Fibroblast of mammary gland (primary cell): ENCODE results near the gene OTP.
"Not testable (repeated sequence)": the region's sequence is repeated elsewhere in the genome, so short reads cannot be mapped to it uniquely, and the experiment has no call there.

Source experiments
- DNase-seq: peaks from one replicate; pipeline ENCODE4 v3.0.0-alpha.2; 2010; ENCODE audit warnings: low read depth
- H3K4me3 ChIP-seq: 2 replicates; pipeline ENCODE4 v1.5.1; 2011; ENCODE audit warnings: low read depth, mild to moderate bottlenecking, low read length, moderate library complexity; ENCODE audit not compliant: control insufficient read depth
- TF ChIP-seq, protein P1 (sequence below): conservative IDR thresholded peaks from 2 replicates; pipeline ENCODE4 v1.5.1; 2011; ENCODE audit warnings: low read depth, low read length, inconsistent platforms; ENCODE audit not compliant: control insufficient read depth, insufficient read depth

Gene OTP

DNA sequence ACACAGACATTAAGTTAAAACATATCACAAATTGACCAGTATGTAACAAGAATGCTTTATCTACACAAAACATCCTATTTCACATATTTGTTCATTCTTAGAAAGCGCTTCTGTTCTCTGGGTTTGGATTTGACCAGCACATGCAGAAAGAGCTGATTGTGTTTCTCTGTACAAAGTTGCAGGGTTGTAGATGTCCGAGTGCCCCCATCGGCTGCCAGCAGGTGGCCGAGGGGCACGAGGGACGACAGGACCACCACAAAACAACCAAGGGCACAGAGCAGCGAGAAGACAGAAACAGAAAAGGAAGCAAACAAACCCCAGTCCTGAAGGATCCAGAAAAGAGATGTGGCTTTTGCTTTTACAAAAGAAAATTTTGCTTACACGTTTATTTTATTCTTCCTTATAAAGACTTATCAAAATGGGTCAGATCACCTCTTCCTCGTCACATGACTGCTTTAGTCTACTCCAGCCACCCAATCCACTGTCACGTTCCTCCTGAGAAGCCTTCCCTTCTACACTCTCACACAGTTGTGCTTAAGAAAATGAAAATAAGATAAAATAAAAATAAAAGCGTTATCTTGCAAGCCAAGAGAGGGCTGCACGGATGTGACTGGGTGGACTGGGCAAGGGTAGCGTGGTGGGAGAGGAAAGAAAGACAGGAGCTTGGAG lies 9.5 kb downstream of the OTP start:
- no peak for DNase-seq
- TF ChIP-seq, protein P1, sequence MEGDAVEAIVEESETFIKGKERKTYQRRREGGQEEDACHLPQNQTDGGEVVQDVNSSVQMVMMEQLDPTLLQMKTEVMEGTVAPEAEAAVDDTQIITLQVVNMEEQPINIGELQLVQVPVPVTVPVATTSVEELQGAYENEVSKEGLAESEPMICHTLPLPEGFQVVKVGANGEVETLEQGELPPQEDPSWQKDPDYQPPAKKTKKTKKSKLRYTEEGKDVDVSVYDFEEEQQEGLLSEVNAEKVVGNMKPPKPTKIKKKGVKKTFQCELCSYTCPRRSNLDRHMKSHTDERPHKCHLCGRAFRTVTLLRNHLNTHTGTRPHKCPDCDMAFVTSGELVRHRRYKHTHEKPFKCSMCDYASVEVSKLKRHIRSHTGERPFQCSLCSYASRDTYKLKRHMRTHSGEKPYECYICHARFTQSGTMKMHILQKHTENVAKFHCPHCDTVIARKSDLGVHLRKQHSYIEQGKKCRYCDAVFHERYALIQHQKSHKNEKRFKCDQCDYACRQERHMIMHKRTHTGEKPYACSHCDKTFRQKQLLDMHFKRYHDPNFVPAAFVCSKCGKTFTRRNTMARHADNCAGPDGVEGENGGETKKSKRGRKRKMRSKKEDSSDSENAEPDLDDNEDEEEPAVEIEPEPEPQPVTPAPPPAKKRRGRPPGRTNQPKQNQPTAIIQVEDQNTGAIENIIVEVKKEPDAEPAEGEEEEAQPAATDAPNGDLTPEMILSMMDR: no peak
- H3K4me3 ChIP-seq: no peak overlapping the region

GRCh38 chr5:77627869-77628674 lies 10.4 kb downstream of the OTP start:
- TF ChIP-seq, protein P1: no peak
- H3K4me3 ChIP-seq: no peak overlapping the region
- DNase-seq: no peak

GRCh38 chr5:77623203-77623740 lies 15.2 kb downstream of the OTP start:
- no peak overlapping the region for H3K4me3 ChIP-seq
- no peak for DNase-seq
- TF ChIP-seq, protein P1: no peak

GRCh38 chr5:77621440-77621839 lies 17.1 kb downstream of the OTP start:
- no peak for DNase-seq
- TF ChIP-seq, protein P1: no peak
- no peak overlapping the region for H3K4me3 ChIP-seq

GRCh38 chr5:77620405-77620804 lies 18.1 kb downstream of the OTP start:
- no peak overlapping the region for H3K4me3 ChIP-seq
- no peak for DNase-seq
- TF ChIP-seq, protein P1: no peak

GRCh38 chr5:77616920-77617319 lies 21.6 kb downstream of the OTP start:
- TF ChIP-seq, protein P1: no peak
- no peak overlapping the region for H3K4me3 ChIP-seq
- no peak for DNase-seq

DNA sequence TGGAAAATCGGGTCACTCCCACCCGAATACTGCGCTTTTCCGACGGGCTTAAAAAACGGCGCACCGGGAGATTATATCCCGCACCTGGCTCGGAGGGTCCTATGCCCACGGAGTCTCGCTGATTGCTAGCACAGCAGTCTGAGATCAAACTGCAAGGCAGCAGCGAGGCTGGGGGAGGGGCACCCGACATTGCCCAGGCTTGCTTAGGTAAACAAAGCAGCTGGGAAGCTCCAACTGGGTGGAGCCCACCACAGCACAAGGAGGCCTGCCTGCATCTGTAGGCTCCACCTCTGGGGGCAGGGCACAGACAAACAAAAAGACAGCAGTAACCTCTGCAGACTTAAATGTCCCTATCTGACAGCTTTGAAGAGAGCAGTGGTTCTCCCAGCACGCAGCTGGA lies 29.6 kb downstream of the OTP start:
- DNase-seq, H3K4me3 ChIP-seq: not testable (repeated sequence)
